Esophagus (tissue), 2 donors: ENCODE data around the gene ZNF816. TPM values are rescaled to one million over a fixed set of nuclear protein-coding genes. Genes with fewer than 3 reads are reported as not detected.

Experiments
- H3K27ac ChIP-seq, 2 donors: one replicate each; pipeline ENCODE4 v1.5.1; 2013; ENCODE audit warnings: low read depth in 2 of 2, mild to moderate bottlenecking in 2 of 2, inconsistent platforms in 1 of 2, low read length in 1 of 2, moderate library complexity in 1 of 2
- H3K27me3 ChIP-seq, 2 donors: one replicate each; pipeline ENCODE4 v1.6.1; 2013; ENCODE audit warnings: low read length in 2 of 2, control low read depth in 1 of 2, mild to moderate bottlenecking in 1 of 2; ENCODE audit not compliant: insufficient read depth in 2 of 2, control insufficient read depth in 1 of 2
- H3K36me3 ChIP-seq, 2 donors: one replicate each; pipeline ENCODE4 v1.6.1; 2013; ENCODE audit warnings: low read length in 1 of 2; ENCODE audit not compliant: control insufficient read depth in 2 of 2, insufficient read depth in 2 of 2
- H3K4me1 ChIP-seq, 2 donors: one replicate each; pipeline ENCODE4 v1.6.1; 2013; ENCODE audit warnings: low read length in 1 of 2; ENCODE audit not compliant: control insufficient read depth in 2 of 2, insufficient read depth in 2 of 2
- H3K4me3 ChIP-seq, 2 donors: one replicate each; pipeline ENCODE4 v1.5.1; 2013; ENCODE audit warnings: low read length in 2 of 2, mild to moderate bottlenecking in 2 of 2, low read depth in 1 of 2, moderate library complexity in 1 of 2
- H3K9me3 ChIP-seq, 2 donors: one replicate each; pipeline ENCODE4 v1.6.1; 2013; ENCODE audit warnings: mild to moderate bottlenecking in 2 of 2, low read depth in 1 of 2, low read length in 1 of 2, moderate library complexity in 1 of 2; ENCODE audit not compliant: control insufficient read depth in 2 of 2, insufficient read depth in 1 of 2
- WGBS, 2 donors: extraction: QIAGEN DNeasy Blood & Tissue Kit; methylation state at CpG; one replicate each; pipeline ENCODE4 v1.1.7; 2013; 5-methylcytosine and 5-hydroxymethylcytosine counted together
- polyA plus RNA-seq, 2 donors: library from polyadenylated mRNA; stranded (reverse); fragments of 200-250 nt; gene quantifications; one replicate each; pipeline ENCODE4 v1.2.3, GENCODE V29; 2013
- donor health status: healthy with polysubstance abuse.
- donor health status: Bipolar disorder and iron deficiency.

Gene ZNF816
- 1 to 10 TPM; 2.0 to 2.1 TPM for polyA plus RNA-seq

DNA sequence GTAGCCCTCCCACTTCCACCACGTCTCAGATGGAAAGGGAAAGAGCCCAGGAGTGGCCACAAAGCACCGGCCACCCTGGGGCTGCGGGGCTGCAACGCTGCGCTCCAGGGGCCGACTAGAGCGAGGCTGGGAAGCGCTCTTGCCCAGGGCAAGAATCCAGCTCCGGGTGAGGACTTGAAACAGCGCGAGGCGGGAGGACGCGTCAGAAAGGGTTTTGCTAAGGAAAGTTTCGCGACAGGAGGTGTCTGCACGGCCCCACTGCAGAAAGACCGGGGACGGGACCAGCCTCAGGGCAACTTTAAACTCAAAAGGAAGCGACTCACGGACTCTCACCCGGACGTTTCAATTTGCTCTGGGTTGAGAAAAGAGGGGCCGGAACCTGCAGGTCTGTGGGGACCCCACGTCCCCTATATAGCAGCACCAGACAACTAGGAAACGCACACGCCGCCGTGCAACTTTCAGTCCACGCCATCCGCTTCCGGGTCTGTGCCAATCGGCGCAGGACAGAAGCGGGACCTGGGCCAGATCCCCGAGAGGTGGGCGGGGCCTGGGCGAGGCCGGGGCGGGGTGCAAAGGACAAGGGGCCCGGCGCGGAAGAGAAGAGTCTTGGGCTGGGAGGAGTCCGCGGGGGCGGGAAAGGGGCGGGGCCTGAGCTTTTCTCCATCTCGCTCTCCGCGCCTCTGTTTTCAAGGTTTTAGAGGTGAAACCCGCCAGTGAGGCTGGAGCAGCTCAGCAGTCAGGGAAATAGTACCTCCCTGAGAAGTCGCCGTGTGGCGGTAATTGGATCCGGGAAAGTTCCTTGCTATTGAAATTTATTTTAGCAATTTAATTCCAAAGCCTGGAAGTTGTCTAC is at the start of gene ZNF816:
Gene ZNF816 (minus strand): TSS at position 488 of the 853 bp plus-strand sequence. CDS start 6,792 bp downstream, outside the sequence.
- Histone ChIP-seq H3K27ac (peak within 1 kb of the TSS; percentile 88 to 94), H3K27me3 (no peaks in the 10 kb centered on the region), H3K4me3 (peak within 1 kb of the TSS; percentile 66 to 72), H3K9me3 (peaks cover 2 to 27% of the 10 kb centered on the region in 2 donors), H3K36me3 (peaks cover 2 to 3% of the 10 kb centered on the region in 2 donors), H3K4me1 (peaks cover 0 to 4% of the 10 kb centered on the region in 2 donors)
- 1% methylated on average over 54 to 55 of the region's 55 CpGs for WGBS, 2 donors

DNA sequence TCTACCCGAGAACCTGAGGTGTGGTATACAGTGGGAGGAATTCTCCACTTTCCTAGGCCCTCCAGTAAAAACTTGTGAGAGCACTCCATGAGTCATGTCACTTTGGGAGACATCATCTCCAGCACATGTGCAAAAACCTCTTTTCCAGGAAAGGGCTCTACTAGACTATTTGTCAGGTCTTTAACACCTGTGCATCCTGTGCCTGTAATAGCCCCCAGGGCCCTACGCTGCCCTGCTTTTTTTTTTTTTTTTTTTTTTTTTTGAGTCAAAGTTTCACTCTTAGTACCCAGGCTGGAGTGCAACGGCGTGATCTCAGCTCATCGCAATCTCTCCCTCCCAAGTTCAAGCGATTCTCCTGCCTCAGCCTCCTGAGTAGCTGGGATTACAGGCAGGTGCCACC is 49.3 kb upstream of the ZNF816 start:
- 82 to 87% methylated on average over 6 of the region's 6 CpGs for WGBS, 2 donors
- no peaks in the 10 kb centered on the region for H3K4me1 ChIP-seq
- peaks cover 9 to 15% of the 10 kb centered on the region in 2 donors for H3K9me3 ChIP-seq
- no peaks in the 10 kb centered on the region for H3K27me3 ChIP-seq
- H3K36me3 ChIP-seq, result no peaks in the 10 kb centered on the region
- H3K4me3 ChIP-seq, result no peak overlapping the region
- H3K27ac ChIP-seq, result no peak overlapping the region

DNA sequence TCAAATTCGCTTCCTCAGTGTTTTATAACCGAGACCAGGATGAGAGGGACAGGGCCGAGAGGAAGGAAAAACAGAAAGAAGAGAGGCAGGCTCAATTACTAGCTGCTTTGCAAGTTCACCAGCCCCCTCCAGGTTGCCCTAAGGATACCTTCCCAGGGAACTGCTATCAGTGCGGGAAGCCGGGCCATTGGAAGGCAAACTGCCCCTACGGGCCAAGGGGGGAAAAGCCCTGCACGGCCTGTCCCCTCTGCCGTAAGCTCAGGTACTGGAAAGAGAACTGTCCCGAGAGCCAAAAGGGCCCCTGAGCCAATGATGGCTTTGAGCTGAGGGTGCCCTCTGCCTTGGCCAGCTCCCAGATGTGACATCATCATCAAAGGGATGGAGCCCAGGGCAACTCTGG is 47.8 kb upstream of the ZNF816 start:
- Histone ChIP-seq H3K4me1 (no peaks in the 10 kb centered on the region), H3K27ac (no peak overlapping the region), H3K9me3 (peaks cover 7 to 11% of the 10 kb centered on the region in 2 donors), H3K36me3 (no peaks in the 10 kb centered on the region), H3K27me3 (no peaks in the 10 kb centered on the region), H3K4me3 (no peak overlapping the region)
- 47 to 52% methylated on average over 9 of the region's 9 CpGs for WGBS, 2 donors

DNA sequence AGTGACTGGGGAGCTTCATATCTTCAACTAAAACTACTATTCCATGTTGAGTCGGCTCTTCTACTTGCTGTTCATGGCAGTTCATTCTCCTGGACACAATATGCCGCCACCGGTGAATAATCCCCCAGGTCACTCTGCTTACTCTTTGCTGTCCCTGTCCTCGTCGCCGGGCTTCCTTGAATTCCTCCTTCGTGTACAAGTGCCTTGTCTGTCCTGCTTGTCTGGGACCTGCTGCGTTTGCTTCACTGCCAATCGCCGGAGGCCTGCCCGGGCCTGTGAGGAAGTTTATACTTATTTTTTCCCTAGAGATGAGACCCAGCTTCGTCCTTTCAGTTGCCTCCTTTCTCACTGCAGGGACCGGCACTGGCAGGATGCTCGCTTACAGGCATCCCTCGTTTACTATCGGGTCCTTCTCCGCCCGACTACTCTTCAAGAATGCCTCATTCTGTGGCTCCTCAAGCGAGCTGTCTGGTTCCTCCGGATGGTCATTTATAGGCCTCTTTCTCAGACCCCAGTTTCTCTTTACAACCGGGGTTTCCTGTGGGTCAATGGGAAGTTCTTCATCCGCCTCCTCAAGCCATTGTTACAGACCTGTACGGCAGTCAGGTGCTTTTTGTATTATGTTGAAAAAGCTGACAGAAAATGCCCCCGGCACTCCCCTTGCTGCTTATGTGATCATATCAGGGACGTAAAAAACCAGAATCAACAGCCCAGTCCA is 45.5 kb upstream of the ZNF816 start:
- peaks cover 6 to 12% of the 10 kb centered on the region in 2 donors for H3K9me3 ChIP-seq
- 68 to 73% methylated on average over 25 of the region's 25 CpGs for WGBS, 2 donors

DNA sequence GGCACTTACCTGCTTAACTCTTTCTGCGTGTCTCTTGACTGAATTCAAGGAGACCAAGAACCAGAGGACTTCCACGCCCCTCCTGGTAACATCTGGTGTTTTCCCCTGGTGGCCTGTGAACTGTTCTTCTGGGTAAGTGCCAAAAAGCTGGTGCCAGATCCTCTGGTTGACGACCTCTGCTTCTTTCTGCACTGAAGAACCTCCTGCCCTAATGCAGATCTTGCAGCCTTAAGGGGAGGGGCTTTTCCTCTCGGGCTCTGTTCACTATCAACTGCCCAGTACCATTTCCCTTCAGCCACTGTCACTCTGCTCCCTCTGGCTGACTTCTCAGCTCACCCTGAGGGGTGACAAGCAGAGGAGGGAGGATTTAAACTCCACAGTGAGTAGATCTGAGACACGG is 44.9 kb upstream of the ZNF816 start:
- no peak overlapping the region for H3K27ac ChIP-seq
- H3K4me1 ChIP-seq, result no peaks in the 10 kb centered on the region
- no peak overlapping the region for H3K4me3 ChIP-seq
- H3K36me3 ChIP-seq, result no peaks in the 10 kb centered on the region
- no peaks in the 10 kb centered on the region for H3K27me3 ChIP-seq
- 45 to 51% methylated on average over 5 of the region's 5 CpGs for WGBS, 2 donors
- H3K9me3 ChIP-seq, result peaks cover 6 to 12% of the 10 kb centered on the region in 2 donors

More for the DNA sequence above, 45.5 kb upstream of the ZNF816 start:
- Histone ChIP-seq H3K36me3 (no peaks in the 10 kb centered on the region), H3K4me1 (no peaks in the 10 kb centered on the region), H3K4me3 (no peak overlapping the region), H3K27ac (no peak overlapping the region), H3K27me3 (no peaks in the 10 kb centered on the region)

DNA sequence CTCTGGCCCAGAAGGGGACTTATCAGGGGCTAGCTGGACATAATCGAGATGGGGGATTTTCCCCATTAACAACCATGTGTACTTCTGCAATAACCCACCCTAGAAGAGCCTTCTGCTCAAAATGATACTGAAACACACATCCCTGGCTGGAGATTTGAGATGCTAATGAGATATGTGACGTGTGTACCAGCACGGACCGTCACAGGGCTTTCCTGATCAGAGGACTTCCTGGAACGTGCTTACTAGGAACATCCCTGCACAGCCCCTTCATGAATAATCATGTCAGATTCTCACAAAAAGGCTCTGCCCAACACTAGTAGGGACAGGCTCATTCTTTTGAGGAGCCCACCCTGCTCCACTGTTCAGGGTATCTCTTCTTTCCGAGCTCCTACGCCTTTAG is 44.5 kb upstream of the ZNF816 start:
- Histone ChIP-seq H3K27me3 (no peaks in the 10 kb centered on the region), H3K36me3 (no peaks in the 10 kb centered on the region), H3K4me1 (no peaks in the 10 kb centered on the region), H3K27ac (no peak overlapping the region), H3K9me3 (peaks cover 6 to 12% of the 10 kb centered on the region in 2 donors), H3K4me3 (no peak overlapping the region)
- 64 to 77% methylated on average over 7 of the region's 7 CpGs for WGBS, 2 donors

DNA sequence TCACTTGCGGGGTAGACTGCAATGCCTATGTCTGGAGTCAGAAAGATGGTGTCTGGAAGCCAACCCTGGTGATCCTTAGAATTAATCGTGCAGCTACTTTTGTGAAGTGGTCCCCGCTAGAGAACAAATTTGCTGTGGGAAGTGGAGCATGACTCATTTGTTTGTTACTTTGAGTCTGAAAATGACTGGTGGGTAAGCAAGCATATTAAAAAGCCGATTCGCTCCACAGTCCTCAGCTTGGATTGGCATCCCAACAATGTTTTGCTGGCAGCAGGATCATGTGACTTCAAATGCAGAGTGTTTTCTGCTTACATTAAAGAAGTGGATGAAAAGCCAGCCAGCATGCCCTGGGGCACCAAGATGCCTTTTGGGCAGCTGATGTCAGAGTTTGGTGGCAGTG is 41.6 kb upstream of the ZNF816 start:
- no peak overlapping the region for H3K4me3 ChIP-seq
- no peaks in the 10 kb centered on the region for H3K36me3 ChIP-seq
- H3K9me3 ChIP-seq, result peaks cover 0 to 7% of the 10 kb centered on the region in 2 donors
- H3K27me3 ChIP-seq, result no peaks in the 10 kb centered on the region
- no peaks in the 10 kb centered on the region for H3K4me1 ChIP-seq
- H3K27ac ChIP-seq, result no peak overlapping the region
- 81% methylated on average over 5 of the region's 5 CpGs for WGBS, 2 donors

DNA sequence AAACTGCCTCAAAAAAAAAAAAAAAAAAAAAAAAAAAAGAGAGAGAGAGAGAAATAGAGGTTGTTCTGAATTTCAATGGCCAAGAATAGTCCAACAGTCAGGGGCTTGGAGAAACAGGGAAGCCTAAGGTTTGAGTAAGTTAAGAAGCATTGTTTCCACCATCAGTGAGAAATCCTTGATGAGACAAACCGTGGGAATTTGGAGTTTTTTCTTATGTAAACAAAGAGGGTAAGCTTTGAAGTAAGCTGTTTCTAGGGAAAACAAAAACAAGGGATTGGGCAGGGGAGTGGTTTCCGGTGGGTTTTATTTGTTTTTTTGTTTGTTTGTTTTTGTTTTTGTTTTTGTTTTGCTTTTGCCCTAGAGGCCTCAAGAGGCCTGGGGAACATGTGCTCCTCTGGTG is 39.8 kb upstream of the ZNF816 start:
- H3K27ac ChIP-seq, result no peak overlapping the region
- H3K27me3 ChIP-seq, result no peaks in the 10 kb centered on the region
- H3K36me3 ChIP-seq, result no peaks in the 10 kb centered on the region
- no peaks in the 10 kb centered on the region for H3K4me1 ChIP-seq
- peaks cover 0 to 2% of the 10 kb centered on the region in 2 donors for H3K9me3 ChIP-seq
- 27 to 48% methylated on average over 2 of the region's 2 CpGs for WGBS, 2 donors
- H3K4me3 ChIP-seq, result no peak overlapping the region

DNA sequence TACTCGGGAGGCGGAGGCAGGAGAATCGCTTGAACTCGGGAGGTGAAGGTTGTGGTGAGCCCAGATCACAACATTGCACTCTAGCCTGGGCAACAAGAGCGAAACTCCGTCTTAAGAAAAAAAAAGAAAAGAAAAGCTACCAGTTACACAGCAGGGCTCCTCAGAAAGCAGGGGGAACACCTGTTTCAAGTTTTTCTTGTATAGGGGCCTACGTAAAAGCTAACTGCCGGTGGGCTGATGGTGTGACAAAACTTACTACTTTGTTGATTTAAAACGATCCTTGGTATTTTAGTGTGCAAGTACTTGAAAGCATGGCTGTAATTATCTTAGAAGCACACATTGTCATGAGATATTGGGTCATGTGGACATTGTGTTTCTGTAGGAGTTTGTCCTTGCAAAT is 35.3 kb upstream of the ZNF816 start:
- H3K27ac ChIP-seq, result no peak overlapping the region
- peaks cover 0 to 5% of the 10 kb centered on the region in 2 donors for H3K9me3 ChIP-seq
- peaks cover 0 to 2% of the 10 kb centered on the region in 2 donors for H3K4me1 ChIP-seq
- H3K4me3 ChIP-seq, result no peak overlapping the region
- no peaks in the 10 kb centered on the region for H3K36me3 ChIP-seq
- WGBS, 2 donors, result 74 to 81% methylated on average over 9 of the region's 9 CpGs
- no peaks in the 10 kb centered on the region for H3K27me3 ChIP-seq
